ENCODE data around the gene SNX27.

DNA sequence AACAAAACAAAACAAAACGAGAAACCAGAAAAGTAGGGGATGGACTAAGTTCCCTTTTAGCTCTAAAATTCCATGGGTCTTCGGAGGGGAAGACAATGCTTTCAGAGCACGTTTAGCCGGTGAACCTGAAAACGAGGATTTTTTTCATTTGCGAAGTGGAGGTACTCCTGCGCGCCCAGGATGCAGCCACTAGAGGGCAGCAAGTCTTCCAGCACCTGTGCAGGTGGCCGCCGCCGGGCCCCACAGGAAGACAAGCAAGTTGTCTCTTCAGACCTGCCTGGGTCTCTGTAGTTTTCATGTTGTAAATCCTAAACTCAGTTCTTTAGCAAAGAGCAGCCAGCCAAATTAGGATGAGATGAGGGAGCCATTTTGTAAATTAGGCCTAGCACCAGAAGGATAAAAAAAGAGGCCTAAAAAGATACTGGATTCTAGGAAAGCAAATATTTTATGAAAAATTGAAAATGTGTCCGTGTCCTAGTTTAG is 17.7 kb upstream of the SNX27 start:
- TF ChIP-seq, protein P1, sequence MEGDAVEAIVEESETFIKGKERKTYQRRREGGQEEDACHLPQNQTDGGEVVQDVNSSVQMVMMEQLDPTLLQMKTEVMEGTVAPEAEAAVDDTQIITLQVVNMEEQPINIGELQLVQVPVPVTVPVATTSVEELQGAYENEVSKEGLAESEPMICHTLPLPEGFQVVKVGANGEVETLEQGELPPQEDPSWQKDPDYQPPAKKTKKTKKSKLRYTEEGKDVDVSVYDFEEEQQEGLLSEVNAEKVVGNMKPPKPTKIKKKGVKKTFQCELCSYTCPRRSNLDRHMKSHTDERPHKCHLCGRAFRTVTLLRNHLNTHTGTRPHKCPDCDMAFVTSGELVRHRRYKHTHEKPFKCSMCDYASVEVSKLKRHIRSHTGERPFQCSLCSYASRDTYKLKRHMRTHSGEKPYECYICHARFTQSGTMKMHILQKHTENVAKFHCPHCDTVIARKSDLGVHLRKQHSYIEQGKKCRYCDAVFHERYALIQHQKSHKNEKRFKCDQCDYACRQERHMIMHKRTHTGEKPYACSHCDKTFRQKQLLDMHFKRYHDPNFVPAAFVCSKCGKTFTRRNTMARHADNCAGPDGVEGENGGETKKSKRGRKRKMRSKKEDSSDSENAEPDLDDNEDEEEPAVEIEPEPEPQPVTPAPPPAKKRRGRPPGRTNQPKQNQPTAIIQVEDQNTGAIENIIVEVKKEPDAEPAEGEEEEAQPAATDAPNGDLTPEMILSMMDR (tag by site-specific recombination; IDR thresholded peaks at IDR 0.05), result peak; percentile 69; the same call in 1 of the 2 replicates
- no peak for TF ChIP-seq BCL11A (tag by site-specific recombination; IDR thresholded peaks at IDR 0.05; ENCODE audit: low read depth)
- TF ChIP-seq, protein P2, sequence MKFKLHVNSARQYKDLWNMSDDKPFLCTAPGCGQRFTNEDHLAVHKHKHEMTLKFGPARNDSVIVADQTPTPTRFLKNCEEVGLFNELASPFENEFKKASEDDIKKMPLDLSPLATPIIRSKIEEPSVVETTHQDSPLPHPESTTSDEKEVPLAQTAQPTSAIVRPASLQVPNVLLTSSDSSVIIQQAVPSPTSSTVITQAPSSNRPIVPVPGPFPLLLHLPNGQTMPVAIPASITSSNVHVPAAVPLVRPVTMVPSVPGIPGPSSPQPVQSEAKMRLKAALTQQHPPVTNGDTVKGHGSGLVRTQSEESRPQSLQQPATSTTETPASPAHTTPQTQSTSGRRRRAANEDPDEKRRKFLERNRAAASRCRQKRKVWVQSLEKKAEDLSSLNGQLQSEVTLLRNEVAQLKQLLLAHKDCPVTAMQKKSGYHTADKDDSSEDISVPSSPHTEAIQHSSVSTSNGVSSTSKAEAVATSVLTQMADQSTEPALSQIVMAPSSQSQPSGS (tag by site-specific recombination; IDR thresholded peaks at IDR 0.05; ENCODE audit: low read depth), result no peak
